T-cell (primary cell): Measurements from ENCODE around the gene NAA16. TPM values are rescaled to one million over a fixed set of nuclear protein-coding genes. Genes with fewer than 3 reads are reported as not detected.

Source experiments
- ATAC-seq, 4 experiments: fragments of 200-7000 bp in 3 of 4; fragments of 150-1000 bp in 1 of 4; cut with Tn5 transposase; replicated peaks in 1 of 4; 1 replicate in 3 of 4; 2 replicates in 1 of 4; pipeline ENCODE4 v1.10.0; 2021; ENCODE audit warnings: moderate library complexity in 3 of 4, mild to moderate bottlenecking in 2 of 4, moderate number of reproducible peaks in 1 of 4
- CTCF ChIA-PET, 2 donors: fragments of 300-600 bp; sonication (Branson Sonifier 250); formaldehyde crosslinking; loops; one replicate each; lab custom pipeline; 2022; ENCODE audit warnings: antibody characterized with exemption in 2 of 2; lab: Charles Lee
- POLR2A ChIA-PET, 2 donors: fragments of 300-600 bp; sonication (Branson Sonifier 250); formaldehyde crosslinking; loops; one replicate each; lab custom pipeline; 2022; ENCODE audit warnings: antibody characterized with exemption in 2 of 2; lab: Charles Lee
- DNase-seq, 35 experiments: peaks; one replicate each; pipeline versions ENCODE4 v3.0.0 to v3.0.0-alpha.2; 2013 to 2023
- H3K27ac ChIP-seq: one replicate; pipeline ENCODE4 v1.5.1; 2013; ENCODE audit warnings: low read length
- H3K27me3 ChIP-seq, 2 experiments: replicated peaks in 1 of 2; 1 replicate in 1 of 2; 2 replicates in 1 of 2; pipeline versions ENCODE4 v1.6.1 to v1.7.0; 2013; ENCODE audit warnings: low read length in 1 of 2, mixed read lengths in 1 of 2; ENCODE audit not compliant: control insufficient read depth in 2 of 2, insufficient read depth in 2 of 2; ENCODE audit errors: extremely low read depth in 1 of 2
- H3K36me3 ChIP-seq, 2 donors: 1 replicate in 1 of 2; 2 replicates in 1 of 2; pipeline versions ENCODE4 v1.6.1 to v1.7.0; 2013; ENCODE audit warnings: low read length in 1 of 2; ENCODE audit not compliant: control insufficient read depth in 2 of 2, insufficient read depth in 1 of 2; ENCODE audit errors: extremely low read depth in 1 of 2
- H3K4me1 ChIP-seq, 2 experiments: 1 replicate in 1 of 2; 2 replicates in 1 of 2; pipeline versions ENCODE4 v1.6.1 to v1.7.0; 2013; ENCODE audit warnings: low read length in 2 of 2, mixed read lengths in 1 of 2; ENCODE audit not compliant: insufficient read depth in 2 of 2, control insufficient read depth in 1 of 2; ENCODE audit errors: extremely low read depth in 1 of 2
- H3K4me3 ChIP-seq, 2 donors: 1 replicate in 1 of 2; 2 replicates in 1 of 2; pipeline versions ENCODE4 v1.5.1 to v1.7.0; 2013; ENCODE audit warnings: mild to moderate bottlenecking in 2 of 2, low read length in 1 of 2, moderate library complexity in 1 of 2; ENCODE audit not compliant: control insufficient read depth in 1 of 2; ENCODE audit errors: extremely low read depth in 1 of 2
- H3K9me3 ChIP-seq: 2 replicates; pipeline ENCODE4 v1.7.0; 2013
- H3K27ac Mint-ChIP-seq, 2 donors: one replicate each; pipeline ENCODE4 v1.8.0; 2020 to 2021; ENCODE audit warnings: mild to moderate bottlenecking in 2 of 2, mixed read lengths in 2 of 2
- H3K27me3 Mint-ChIP-seq, 2 donors: one replicate each; pipeline ENCODE4 v1.8.0; 2021 to 2022; ENCODE audit warnings: mixed read lengths in 2 of 2
- H3K36me3 Mint-ChIP-seq: one replicate; pipeline ENCODE4 v1.8.0; 2021; ENCODE audit warnings: mixed read lengths
- H3K4me1 Mint-ChIP-seq, 3 donors: one replicate each; pipeline ENCODE4 v1.8.0; 2020 to 2022; ENCODE audit warnings: mixed read lengths in 3 of 3, mild to moderate bottlenecking in 1 of 3
- H3K4me3 Mint-ChIP-seq, 3 donors: one replicate each; pipeline ENCODE4 v1.8.0; 2020 to 2022; ENCODE audit warnings: mild to moderate bottlenecking in 3 of 3, mixed read lengths in 3 of 3, moderate library complexity in 3 of 3
- H3K9me3 Mint-ChIP-seq, 3 donors: one replicate each; pipeline ENCODE4 v1.8.0; 2020 to 2022; ENCODE audit warnings: mixed read lengths in 3 of 3
- WGBS: methylation state at CpG from one replicate; pipeline ENCODE4 v1.1.5; 2013; ENCODE audit warnings: missing lambda C conversion rate; ENCODE audit not compliant: insufficient coverage; 5-methylcytosine and 5-hydroxymethylcytosine counted together
- total RNA-seq, 35 experiments: library from RNA in 6 of 35; stranded (reverse) in 6 of 35; fragments of 120-200 nt in 1 of 35; gene quantifications; one replicate each; pipeline versions ENCODE4 v1.2.1 to v1.2.4 and lab custom pipeline; 2013 to 2026

The NAA16 gene
- total RNA-seq, 5 donors from 2014 or later (not counting 1 experiment from before 2014, with no cell fraction given) = 45.7 to 93.7 (median 49.6) TPM

- Mint-ChIP-seq H3K4me3 (peak overlapping the region; percentile 1 to 48 (median 44)), H3K27me3 (no peaks in the 10 kb centered on the region), H3K27ac (peak overlapping the region; percentile 24 to 96), H3K4me1 (peaks cover 33 to 37% (median 33%) of the 10 kb centered on the region in 3 donors), H3K36me3 (no peaks in the 10 kb centered on the region), H3K9me3 (peaks cover 0 to 3% (median 0%) of the 10 kb centered on the region in 3 donors)
- ATAC-seq (peak; percentile 78 to 98 (median 90)), DNase-seq (peak in 1 of 35 experiments; percentile 46)
- Histone ChIP-seq H3K9me3 (no peaks in the 10 kb centered on the region), H3K4me1 (peaks cover 12 to 22% of the 10 kb centered on the region in 2 experiments), H3K27me3 (no peaks in the 10 kb centered on the region), H3K4me3 (peak overlapping the region in 1 of 2 donors; percentile 8), H3K36me3 (no peaks in the 10 kb centered on the region), H3K27ac (no peak overlapping the region)
- WGBS = no CpG with 5 or more reads among the region's 5 CpGs
- ChIA-PET POLR2A (interaction anchor here in 1 of 2 donors (0.6 to 1.3 kb wide), 3 partner anchors 9 to 22 kb away, joined by 3 read pairs; no protein-coding TSS in a partner anchor), CTCF (interaction anchor here in 1 of 2 donors (0.7 kb wide), 1 partner anchor 22 kb away, joined by 3 read pairs; no protein-coding TSS in a partner anchor)
Observed at GRCh38 chr13:41286370-41286769, 24.7 kb upstream of the NAA16 start.

GRCh38 chr13:41289463-41289881, 21.6 kb upstream of the NAA16 start:
- Histone ChIP-seq H3K27me3 (no peaks in the 10 kb centered on the region), H3K27ac (no peak overlapping the region), H3K4me3 (no peak overlapping the region), H3K4me1 (peaks cover 12 to 22% of the 10 kb centered on the region in 2 experiments), H3K36me3 (no peaks in the 10 kb centered on the region), H3K9me3 (no peaks in the 10 kb centered on the region)
- WGBS = 91% methylated on average over 8 of the region's 10 CpGs
- Mint-ChIP-seq H3K9me3 (peaks cover 0 to 3% (median 0%) of the 10 kb centered on the region in 3 donors), H3K4me3 (no peak overlapping the region), H3K27me3 (peaks cover 0 to 1% of the 10 kb centered on the region in 2 donors), H3K36me3 (peaks cover 3% of the 10 kb centered on the region), H3K27ac (no peak overlapping the region), H3K4me1 (peaks cover 31 to 37% (median 33%) of the 10 kb centered on the region in 3 donors)
- ChIA-PET CTCF (interaction anchor here in 1 of 2 donors (0.7 kb wide), 1 partner anchor 19 kb away, joined by 5 read pairs; no protein-coding TSS in a partner anchor), POLR2A (no interaction called here)
- ATAC-seq (no peak), DNase-seq (no peak)

- ChIA-PET CTCF (no interaction called here), POLR2A (no interaction called here)
- H3K36me3 Mint-ChIP-seq = peaks cover 6% of the 10 kb centered on the region
- peaks cover 0 to 3% (median 0%) of the 10 kb centered on the region in 3 donors for H3K9me3 Mint-ChIP-seq
- no peak overlapping the region for H3K4me3 Mint-ChIP-seq
- H3K27me3 Mint-ChIP-seq = peaks cover 0 to 1% of the 10 kb centered on the region in 2 donors
- DNase-seq (no peak), ATAC-seq (no peak)
- 100% methylated on average over 3 of the region's 7 CpGs for WGBS
- no peaks in the 10 kb centered on the region for H3K9me3 ChIP-seq
- no peaks in the 10 kb centered on the region for H3K36me3 ChIP-seq
- no peaks in the 10 kb centered on the region for H3K27me3 ChIP-seq
- peaks cover 19 to 24% (median 21%) of the 10 kb centered on the region in 3 donors for H3K4me1 Mint-ChIP-seq
- H3K4me3 ChIP-seq = no peak overlapping the region
- H3K4me1 ChIP-seq = peaks cover 12% of the 10 kb centered on the region in 2 experiments
- H3K27ac Mint-ChIP-seq = no peak overlapping the region
- H3K27ac ChIP-seq = no peak overlapping the region
Observed at GRCh38 chr13:41291246-41291645, 19.8 kb upstream of the NAA16 start.

- H3K27ac Mint-ChIP-seq = no peak overlapping the region
- Histone ChIP-seq H3K4me1 (peaks cover 0 to under 1% of the 10 kb centered on the region in 2 experiments), H3K27me3 (no peaks in the 10 kb centered on the region), H3K9me3 (no peaks in the 10 kb centered on the region), H3K4me3 (no peak overlapping the region), H3K36me3 (no peaks in the 10 kb centered on the region), H3K27ac (no peak overlapping the region)
- ChIA-PET CTCF (no interaction called here), POLR2A (no interaction called here)
- peaks cover 0 to 3% (median 0%) of the 10 kb centered on the region in 3 donors for H3K9me3 Mint-ChIP-seq
- no peak overlapping the region for H3K4me3 Mint-ChIP-seq
- H3K27me3 Mint-ChIP-seq = peaks cover 0 to 1% of the 10 kb centered on the region in 2 donors
- no CpG with 5 or more reads among the region's 1 CpG for WGBS
- H3K36me3 Mint-ChIP-seq = peaks cover 6% of the 10 kb centered on the region
- DNase-seq (no peak), ATAC-seq (no peak)
- peaks cover under 1 to 6% (median 1%) of the 10 kb centered on the region in 3 donors for H3K4me1 Mint-ChIP-seq
Observed at GRCh38 chr13:41293272-41293671, 17.8 kb upstream of the NAA16 start.

GRCh38 chr13:41294914-41295313, 16.2 kb upstream of the NAA16 start:
- ATAC-seq (no peak), DNase-seq (no peak)
- Mint-ChIP-seq H3K4me3 (no peak overlapping the region), H3K36me3 (peaks cover 9% of the 10 kb centered on the region), H3K27me3 (peaks cover 0 to 3% of the 10 kb centered on the region in 2 donors), H3K4me1 (peaks cover 0 to 3% (median 2%) of the 10 kb centered on the region in 3 donors), H3K27ac (no peak overlapping the region), H3K9me3 (no peaks in the 10 kb centered on the region)
- Histone ChIP-seq H3K27ac (no peak overlapping the region), H3K27me3 (no peaks in the 10 kb centered on the region), H3K4me3 (no peak overlapping the region), H3K4me1 (no peaks in the 10 kb centered on the region), H3K9me3 (no peaks in the 10 kb centered on the region), H3K36me3 (no peaks in the 10 kb centered on the region)
- no CpG with 5 or more reads among the region's 1 CpG for WGBS
- CTCF ChIA-PET = interaction anchor here in 1 of 2 donors (0.6 kb wide), 1 partner anchor 1790 kb away, joined by 3 read pairs; no protein-coding TSS in a partner anchor
- POLR2A ChIA-PET = interaction anchor here in 1 of 2 donors (0.6 to 0.7 kb wide), 2 partner anchors 53 to 171 kb away, joined by 3 to 4 read pairs; no protein-coding TSS in a partner anchor

GRCh38 chr13:41295973-41296372, 15.1 kb upstream of the NAA16 start:
- Histone ChIP-seq H3K4me3 (no peak overlapping the region), H3K9me3 (no peaks in the 10 kb centered on the region), H3K36me3 (no peaks in the 10 kb centered on the region), H3K27ac (no peak overlapping the region), H3K27me3 (no peaks in the 10 kb centered on the region), H3K4me1 (no peaks in the 10 kb centered on the region)
- ChIA-PET POLR2A (interaction anchor here in 1 of 2 donors (0.6 kb wide), 1 partner anchor 9 kb away, joined by 3 read pairs; no protein-coding TSS in a partner anchor), CTCF (interaction anchor here (0.6 to 1.1 kb wide), 2 partner anchors 29 to 51 kb away, joined by 3 to 4 read pairs; no protein-coding TSS in a partner anchor)
- no peaks in the 10 kb centered on the region for H3K9me3 Mint-ChIP-seq
- 100% methylated on average over 1 of the region's 1 CpG for WGBS
- H3K27ac Mint-ChIP-seq = no peak overlapping the region
- DNase-seq = no peak
- peaks cover 0 to 3% (median 2%) of the 10 kb centered on the region in 3 donors for H3K4me1 Mint-ChIP-seq
- H3K27me3 Mint-ChIP-seq = peaks cover 0 to 3% of the 10 kb centered on the region in 2 donors
- peaks cover 9% of the 10 kb centered on the region for H3K36me3 Mint-ChIP-seq
- no peak for ATAC-seq
- no peak overlapping the region for H3K4me3 Mint-ChIP-seq
